ENCODE measurements around the gene FASTKD1.
"Not testable (repeated sequence)": the region's sequence is repeated elsewhere in the genome, so short reads cannot be mapped to it uniquely, and the experiment has no call there.

DNA sequence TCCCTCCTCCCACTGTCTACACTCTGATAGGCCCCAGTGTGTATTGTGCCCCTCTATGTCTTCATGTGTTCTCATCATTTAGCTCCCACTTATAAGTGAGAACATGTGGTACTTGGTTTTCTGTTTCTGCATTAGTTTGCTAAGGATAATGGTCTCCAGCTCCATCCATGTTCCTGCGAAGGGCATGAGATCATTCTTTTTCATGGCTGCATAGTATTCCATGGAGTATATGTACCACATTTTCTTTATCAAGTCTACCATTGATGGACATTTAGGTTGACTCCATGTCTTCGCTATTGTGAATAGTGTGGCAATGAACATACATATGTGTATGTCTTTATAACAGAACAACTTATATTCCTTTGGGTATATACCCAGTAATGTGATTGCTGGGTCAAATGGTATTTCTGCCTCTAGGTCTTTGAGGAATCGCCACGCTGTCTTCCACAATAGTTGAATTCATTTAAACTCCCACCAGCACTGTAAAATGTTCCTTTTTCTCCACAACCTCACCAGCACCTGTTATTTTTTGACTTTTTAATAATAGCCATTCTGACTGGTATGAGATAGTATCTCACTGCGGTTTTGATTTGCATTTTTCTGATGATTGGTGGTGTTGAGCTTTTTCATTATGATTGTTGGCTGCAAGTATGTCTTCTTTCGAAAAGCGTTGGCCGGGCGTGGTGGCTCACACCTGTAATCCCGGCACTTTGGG, 9.0 kb upstream of the FASTKD1 start:
- not testable (repeated sequence) for TF ChIP-seq EZH2 (IDR thresholded peaks at IDR 0.05; ENCODE audit: low read length, unreplicated experiment); CTCF (conservative IDR thresholded peaks at IDR 0.05; ENCODE audit: low read depth, low read length); EZH2phosphoT487 (IDR thresholded peaks at IDR 0.05; ENCODE audit: borderline replicate concordance, low read length)

Data from PC-3 (cell line).